T-helper 9 cell (primary cell): ENCODE measurements around the gene LSM10.

Experiments used
- DNase-seq: peaks from one replicate; pipeline ENCODE4 v3.0.0-alpha.2; 2020

LSM10 gene

DNA sequence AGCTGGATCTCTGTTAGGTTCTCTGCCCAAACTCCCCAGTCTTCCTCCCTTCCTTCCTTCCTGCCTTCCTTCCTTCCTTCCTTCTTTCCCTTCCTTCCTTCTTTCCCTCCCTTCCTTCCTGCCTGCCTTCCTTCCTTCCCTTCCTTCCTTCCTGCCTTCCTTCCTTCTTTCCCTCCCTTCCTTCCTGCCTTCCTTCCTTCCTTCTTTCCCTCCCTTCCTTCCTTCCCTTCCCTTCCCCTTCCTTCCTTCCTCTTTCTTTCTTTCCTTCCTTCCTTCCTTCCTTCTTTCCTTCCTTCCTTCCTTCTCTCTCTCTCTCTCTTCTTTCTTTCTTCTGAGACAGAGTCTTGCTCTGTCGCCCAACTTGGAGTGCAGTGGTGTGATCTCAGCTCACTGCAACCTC lies 8.7 kb upstream of the LSM10 start:
- DNase-seq, result no peak

DNA sequence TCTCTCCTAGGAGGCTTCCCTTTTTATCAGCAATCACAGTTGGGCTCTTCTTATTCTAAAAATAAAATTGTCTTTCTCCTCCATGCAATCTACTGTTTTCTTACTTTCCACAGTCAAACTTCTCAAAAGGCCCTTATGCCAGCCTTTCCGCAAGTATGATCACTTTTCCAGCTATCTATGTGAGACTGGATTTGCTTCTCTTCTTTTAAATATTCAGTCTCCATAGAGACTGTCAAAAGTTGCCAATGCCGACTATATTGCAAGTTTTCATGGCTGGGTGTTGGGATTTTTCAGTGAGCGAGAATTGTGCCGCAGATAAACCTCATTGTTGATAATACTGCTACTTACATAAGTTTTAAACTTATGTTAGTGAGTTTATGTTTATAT lies 4.8 kb upstream of the LSM10 start:
- no peak for DNase-seq

- DNase-seq, result no peak
Observed at GRCh38 chr1:36401602-36402503, 4.1 kb upstream of the LSM10 start.

DNA sequence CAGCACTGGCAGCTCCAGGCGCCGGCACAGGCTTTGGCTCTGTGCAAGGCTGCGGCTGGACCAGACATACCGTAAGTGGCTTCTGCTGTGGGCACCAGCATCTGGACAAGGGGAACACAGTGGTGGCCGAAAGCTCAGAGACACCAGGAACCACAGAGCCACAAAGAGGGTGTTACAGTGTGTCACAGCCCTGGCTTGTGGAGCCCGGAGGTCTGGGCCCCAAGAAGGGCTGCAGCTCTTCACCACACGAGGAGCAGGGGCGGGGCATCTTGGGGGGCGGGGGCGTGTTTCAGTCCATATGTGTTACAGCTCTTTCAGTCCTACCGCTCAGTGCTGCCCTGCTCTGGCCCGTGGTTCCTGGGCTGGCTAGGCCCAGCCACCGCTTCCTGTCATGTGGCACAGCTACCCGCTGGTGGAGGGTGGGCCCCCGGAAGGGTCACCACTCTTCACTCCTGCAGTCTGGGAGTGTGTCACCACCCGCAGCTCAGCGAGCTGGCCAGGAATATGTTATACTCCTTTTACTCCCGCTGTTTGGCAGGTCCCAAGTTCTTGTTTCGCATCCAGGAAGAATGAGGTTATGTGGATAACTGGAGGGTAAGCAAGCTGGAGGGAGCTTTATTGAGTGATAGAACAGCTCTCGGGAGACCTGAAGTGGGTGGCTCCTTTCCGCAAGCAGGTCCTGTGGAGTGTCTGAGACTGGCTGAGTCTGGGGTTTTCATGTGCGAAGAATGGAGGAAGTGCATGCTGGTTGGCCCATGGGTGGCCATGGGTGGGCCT lies 3.3 kb upstream of the LSM10 start:
- DNase-seq, result no peak

DNA sequence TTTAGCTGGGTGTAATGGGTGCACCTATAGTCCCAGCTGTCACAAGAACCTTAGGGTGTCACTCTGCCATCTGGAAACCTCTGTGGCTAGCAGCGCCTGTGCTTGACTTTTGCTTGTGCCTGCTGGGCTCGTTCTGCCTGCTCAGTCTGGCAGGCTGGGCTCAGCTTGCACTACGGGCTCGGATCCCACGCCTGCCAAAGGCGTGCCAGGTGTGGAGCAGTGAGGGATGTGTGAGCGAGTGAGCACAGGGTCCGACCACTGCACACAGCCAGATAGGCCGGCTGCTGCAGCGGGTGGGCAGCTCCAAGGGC lies 2.8 kb upstream of the LSM10 start:
- no peak for DNase-seq

GRCh38 chr1:36398370-36398977 lies 766 bp upstream of the LSM10 start:
- no peak for DNase-seq

- DNase-seq, result no peak
Observed at GRCh38 chr1:36397083-36397377, 678 bp downstream of the LSM10 start.

DNA sequence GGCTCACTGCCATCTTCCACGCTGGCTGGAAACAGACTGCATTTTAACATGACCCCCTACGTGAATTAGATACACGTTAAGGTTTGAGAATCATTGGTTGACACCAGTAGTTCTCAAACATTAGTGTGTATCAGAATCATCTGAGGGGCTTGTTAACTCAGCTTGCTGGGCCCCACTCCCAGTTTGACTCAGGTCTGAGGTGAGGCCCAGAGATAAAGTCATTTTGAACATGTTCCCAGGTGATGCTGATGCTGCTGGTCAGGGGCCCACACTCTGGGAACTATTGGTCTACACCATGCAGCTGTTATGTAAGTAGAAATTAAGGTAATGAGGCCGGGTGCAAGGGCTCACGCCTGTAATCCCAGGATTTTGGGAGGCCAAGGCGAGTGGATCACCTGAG lies 1.3 kb downstream of the LSM10 start:
- no peak for DNase-seq

GRCh38 chr1:36393686-36394085 lies 4.0 kb downstream of the LSM10 start:
- DNase-seq, result no peak

GRCh38 chr1:36392836-36393235 lies 4.9 kb downstream of the LSM10 start:
- no peak for DNase-seq

DNA sequence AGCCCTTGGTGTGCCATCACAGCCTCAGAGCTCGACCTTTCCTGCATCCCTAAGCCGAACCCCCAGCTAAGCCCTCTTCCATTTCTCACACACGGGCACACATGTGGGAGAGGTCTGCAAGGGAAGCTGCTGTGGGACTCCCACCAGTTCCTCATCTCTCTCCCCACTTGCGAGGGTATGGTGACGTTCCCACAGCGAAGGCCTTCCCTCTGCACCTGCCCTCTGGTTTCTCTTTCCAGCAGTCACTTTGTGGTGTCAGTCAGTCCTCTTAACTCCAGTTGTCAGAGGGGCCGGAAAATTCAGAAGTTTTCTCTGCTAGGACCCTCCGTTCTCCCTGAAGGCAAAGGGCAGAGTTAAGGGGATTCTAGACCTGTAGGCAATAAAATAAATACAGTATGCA lies 6.4 kb downstream of the LSM10 start:
- no peak for DNase-seq

GRCh38 chr1:36390411-36390810 lies 7.3 kb downstream of the LSM10 start:
- no peak for DNase-seq

- no peak for DNase-seq
Observed at GRCh38 chr1:36389999-36390398, 7.7 kb downstream of the LSM10 start.

DNA sequence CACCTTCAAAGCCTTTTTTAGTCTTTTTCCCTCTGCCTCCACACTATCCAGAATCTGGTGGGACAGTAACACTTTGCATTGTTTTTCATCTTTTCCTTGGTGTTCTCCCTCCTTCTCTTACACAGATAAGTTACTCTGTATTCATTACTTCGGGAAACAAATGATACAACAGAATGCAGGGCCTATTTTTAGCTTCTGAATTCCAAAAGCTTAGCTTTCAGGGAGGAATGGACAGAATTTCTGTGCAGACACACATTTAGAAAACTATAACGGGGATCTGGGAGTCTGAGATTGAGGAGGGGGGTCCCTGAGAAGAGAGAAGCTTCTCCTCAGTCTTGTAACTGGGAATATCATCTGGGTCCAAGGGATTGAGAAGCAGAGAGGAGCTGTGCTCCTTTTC lies 8.4 kb downstream of the LSM10 start:
- DNase-seq, result no peak

GRCh38 chr1:36387141-36387949 lies 10.4 kb downstream of the LSM10 start:
- no peak for DNase-seq

- peak; percentile 77 for DNase-seq
Observed at GRCh38 chr1:36386265-36387140, 11.2 kb downstream of the LSM10 start.

DNA sequence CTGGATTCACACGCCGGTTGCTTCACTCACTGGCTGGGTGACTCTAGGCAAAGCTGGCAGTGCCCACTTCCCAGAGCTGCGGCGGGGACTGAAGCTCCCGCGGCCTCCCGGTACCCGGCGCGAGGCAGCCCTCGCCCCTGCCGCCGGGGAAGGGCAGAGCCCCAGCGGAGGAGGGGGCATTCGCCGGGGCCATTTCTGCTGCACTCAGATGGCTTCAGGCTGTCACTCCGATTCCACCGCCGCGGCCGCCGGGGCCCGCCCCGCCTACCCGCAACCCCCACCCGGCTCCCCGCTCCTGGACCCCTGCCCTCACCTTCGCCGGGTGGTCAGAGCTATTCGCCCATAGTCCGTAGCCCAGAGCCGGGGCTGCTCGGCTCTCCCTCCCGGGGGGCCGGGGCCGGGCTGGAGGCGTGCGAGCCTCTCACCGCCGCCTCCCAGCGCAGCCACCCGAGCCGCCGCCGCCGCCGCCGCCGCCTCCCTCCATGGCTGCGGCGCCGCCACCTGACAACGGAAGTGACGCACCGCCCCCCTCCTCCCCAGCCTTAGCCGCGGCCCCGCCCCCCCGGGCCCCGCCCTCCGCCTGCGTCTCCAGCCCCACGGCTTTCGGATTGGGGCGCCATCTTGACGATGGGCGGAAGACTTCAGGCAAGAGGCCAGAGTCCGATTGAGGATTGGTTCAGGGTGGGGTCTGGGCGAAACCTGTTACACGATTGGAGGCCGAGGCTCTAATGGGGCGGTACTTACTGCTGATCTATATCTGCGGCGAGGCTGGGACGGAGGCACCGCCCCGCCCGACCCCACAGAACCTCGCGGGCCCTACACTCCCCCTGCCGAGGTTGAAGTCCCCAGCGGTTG lies 12.1 kb downstream of the LSM10 start, which contains the start of gene STK40:
Gene STK40, minus strand, starts transcription at position 515 of the 855 bp plus-strand sequence. CDS start 24,592 bp downstream, outside the sequence.
- peak; percentile 99 for DNase-seq

DNA sequence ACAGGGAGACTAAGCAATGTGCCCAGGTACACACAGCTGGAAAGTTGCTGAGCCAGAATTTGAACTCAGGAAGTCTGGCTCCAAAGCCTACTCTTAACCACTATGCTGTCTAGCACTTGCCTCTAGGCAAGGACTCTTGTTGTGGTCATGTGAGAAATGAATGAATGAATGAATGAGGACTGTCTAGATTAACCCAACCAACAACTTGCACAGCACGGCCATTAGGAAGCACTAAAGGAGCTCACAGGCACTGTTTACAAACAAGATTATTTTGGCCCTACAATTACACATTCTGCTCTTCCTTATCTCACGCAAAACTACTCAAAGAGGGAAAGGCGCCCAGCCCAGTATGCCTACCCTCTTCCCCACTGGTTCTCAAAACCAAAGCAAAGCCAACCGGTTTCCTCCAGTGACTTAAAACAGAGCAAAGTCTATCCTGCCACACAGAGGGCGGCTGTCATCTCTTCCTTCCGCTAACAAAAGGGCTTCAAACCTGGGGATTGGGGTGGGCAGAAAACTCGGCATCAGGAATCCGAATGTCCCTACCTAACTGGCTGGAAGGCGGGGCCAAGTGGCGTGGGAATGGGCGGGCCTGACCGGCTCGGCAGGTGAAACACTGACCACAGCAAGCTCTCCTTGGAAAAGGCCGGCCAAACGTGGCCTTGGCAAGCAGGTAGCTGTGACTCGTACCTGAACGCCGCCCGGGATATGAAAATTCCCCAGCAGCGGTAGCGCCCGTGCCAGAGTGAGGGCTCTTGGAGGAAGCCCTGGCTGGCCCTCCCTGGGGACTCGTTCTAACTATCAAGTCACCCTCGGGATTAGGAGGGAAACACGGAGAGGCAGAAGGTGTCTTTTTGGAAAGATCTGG lies 12.9 kb downstream of the LSM10 start:
- peak; percentile 30 for DNase-seq

DNA sequence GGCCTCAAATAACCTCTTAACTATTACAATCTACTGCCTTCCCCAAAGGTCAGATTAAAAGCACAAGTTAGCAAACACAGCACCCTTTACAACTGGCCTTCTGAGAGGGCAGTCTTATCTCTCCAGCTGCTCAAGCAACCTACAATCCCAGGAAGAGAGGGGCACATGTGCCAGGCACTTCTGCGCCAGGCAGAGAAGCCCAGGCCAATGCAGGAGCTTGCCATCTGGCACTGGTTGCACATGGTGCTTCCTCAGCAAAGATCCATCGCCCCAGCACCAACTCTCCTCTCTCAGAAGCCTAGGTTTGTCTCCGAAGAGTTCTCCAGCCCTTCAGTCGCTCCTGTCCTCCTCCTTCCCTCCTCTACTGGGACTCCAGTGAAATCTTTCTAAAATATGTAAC lies 14.5 kb downstream of the LSM10 start:
- DNase-seq, result no peak

- no peak for DNase-seq
Observed at GRCh38 chr1:36382669-36383068, 15.0 kb downstream of the LSM10 start.
